Activated CD8-positive, alpha-beta memory T cell treated with anti-CD3 and anti-CD28 coated beads for 4 hours (primary cell): Measurements from ENCODE around the gene MMP23B.
"Not testable (repeated sequence)": the region's sequence is repeated elsewhere in the genome, so short reads cannot be mapped to it uniquely, and the experiment has no call there.

Experiments used
- DNase-seq, 2 donors: peaks; one replicate each; pipeline ENCODE4 v3.0.0-alpha.2; 2020; ENCODE audit warnings: low read depth in 2 of 2

Gene MMP23B

GRCh38 chr1:1631782-1632420 is at the start of gene MMP23B:
Gene MMP23B (plus strand): TSS chr1:1632173. CDS start chr1:1632219, 46 bp downstream.
- no peak for DNase-seq

- no peak for DNase-seq
Measured at GRCh38 chr1:1582585-1583346, 49.2 kb upstream of the MMP23B start.

- no peak for DNase-seq
Measured at GRCh38 chr1:1583347-1584010, 48.5 kb upstream of the MMP23B start.

GRCh38 chr1:1591452-1591851 is 40.5 kb upstream of the MMP23B start:
- no peak for DNase-seq

GRCh38 chr1:1593834-1594601 is 38.0 kb upstream of the MMP23B start:
- no peak for DNase-seq

- no peak for DNase-seq
Measured at GRCh38 chr1:1594602-1595260, 37.2 kb upstream of the MMP23B start.

GRCh38 chr1:1595341-1595740 is 36.6 kb upstream of the MMP23B start:
- not testable (repeated sequence) for DNase-seq

GRCh38 chr1:1596493-1597274 is 35.3 kb upstream of the MMP23B start:
- no peak for DNase-seq

- DNase-seq: no peak
Measured at GRCh38 chr1:1597275-1597930, 34.6 kb upstream of the MMP23B start.

- no peak for DNase-seq
Measured at GRCh38 chr1:1598051-1598719, 33.8 kb upstream of the MMP23B start.

GRCh38 chr1:1598720-1599029 is 33.3 kb upstream of the MMP23B start:
- no peak for DNase-seq

GRCh38 chr1:1599030-1599934 is 32.7 kb upstream of the MMP23B start:
- no peak for DNase-seq

GRCh38 chr1:1599935-1600860 is 31.8 kb upstream of the MMP23B start, which contains the start of gene FNDC10:
Gene FNDC10 (minus strand): TSS chr1:1600135. CDS start chr1:1600015, 120 bp downstream.
- no peak for DNase-seq

- no peak for DNase-seq
Measured at GRCh38 chr1:1600861-1601563, 31.0 kb upstream of the MMP23B start.

GRCh38 chr1:1601564-1602303 is 30.2 kb upstream of the MMP23B start:
- DNase-seq: no peak

- no peak for DNase-seq
Measured at GRCh38 chr1:1602304-1602967, 29.5 kb upstream of the MMP23B start.
